ENCODE measurements around the gene SNAPC5.
A peak's percentile ranks its signal among the peaks of the same experiment; 100 is the strongest.
"Not testable (repeated sequence)": the region's sequence is repeated elsewhere in the genome, so short reads cannot be mapped to it uniquely, and the experiment has no call there.

SNAPC5 gene

GRCh38 chr15:66472176-66472999 is 25.2 kb downstream of the SNAPC5 start:
- no peak for TF ChIP-seq CTCF (IDR thresholded peaks at IDR 0.05; ENCODE audit: insufficient read depth, low read depth, low read length, missing control alignments)
- no peak overlapping the region for H3K4me3 ChIP-seq (ENCODE audit: low read depth, low read length)
- peak; percentile 89 for DNase-seq (ENCODE audit: low read depth)

- H3K4me3 ChIP-seq (ENCODE audit: low read depth, low read length); DNase-seq (ENCODE audit: low read depth): not testable (repeated sequence)
Observed at GRCh38 chr15:66470825-66471224, 26.7 kb downstream of the SNAPC5 start.

- H3K4me3 ChIP-seq (ENCODE audit: low read depth, low read length); DNase-seq (ENCODE audit: low read depth): not testable (repeated sequence)
Observed at GRCh38 chr15:66467162-66468040, 30.2 kb downstream of the SNAPC5 start.

- not testable (repeated sequence) for DNase-seq (ENCODE audit: low read depth); H3K4me3 ChIP-seq (ENCODE audit: low read depth, low read length)
Observed at GRCh38 chr15:66465294-66465693, 32.3 kb downstream of the SNAPC5 start.

GRCh38 chr15:66462627-66463026 is 34.9 kb downstream of the SNAPC5 start:
- TF ChIP-seq CTCF (IDR thresholded peaks at IDR 0.05; ENCODE audit: insufficient read depth, low read depth, low read length, missing control alignments): no peak
- no peak overlapping the region for H3K4me3 ChIP-seq (ENCODE audit: low read depth, low read length)
- no peak for DNase-seq (ENCODE audit: low read depth)

GRCh38 chr15:66461917-66462316 is 35.6 kb downstream of the SNAPC5 start:
- no peak overlapping the region for H3K4me3 ChIP-seq (ENCODE audit: low read depth, low read length)
- DNase-seq (ENCODE audit: low read depth): no peak
- no peak for TF ChIP-seq CTCF (IDR thresholded peaks at IDR 0.05; ENCODE audit: insufficient read depth, low read depth, low read length, missing control alignments)

- H3K4me3 ChIP-seq (ENCODE audit: low read depth, low read length): not testable (repeated sequence)
Observed at GRCh38 chr15:66461294-66461693, 36.3 kb downstream of the SNAPC5 start.

GRCh38 chr15:66459818-66460615 is 37.5 kb downstream of the SNAPC5 start:
- DNase-seq (ENCODE audit: low read depth): no peak
- H3K4me3 ChIP-seq (ENCODE audit: low read depth, low read length): no peak overlapping the region
- no peak for TF ChIP-seq CTCF (IDR thresholded peaks at IDR 0.05; ENCODE audit: insufficient read depth, low read depth, low read length, missing control alignments)

More at GRCh38 chr15:66461294-66461693, 36.3 kb downstream of the SNAPC5 start:
- DNase-seq (ENCODE audit: low read depth): not testable (repeated sequence)

Measured in GM12865 (cell line).